Putamen (tissue), 1 donor: Measurements from ENCODE around the gene SEPTIN5.

ENCODE experiments used
- DNase-seq: peaks from one replicate; pipeline ENCODE4 v3.0.0-alpha.2; 2016; ENCODE audit warnings: low spot score

Gene SEPTIN5

DNA sequence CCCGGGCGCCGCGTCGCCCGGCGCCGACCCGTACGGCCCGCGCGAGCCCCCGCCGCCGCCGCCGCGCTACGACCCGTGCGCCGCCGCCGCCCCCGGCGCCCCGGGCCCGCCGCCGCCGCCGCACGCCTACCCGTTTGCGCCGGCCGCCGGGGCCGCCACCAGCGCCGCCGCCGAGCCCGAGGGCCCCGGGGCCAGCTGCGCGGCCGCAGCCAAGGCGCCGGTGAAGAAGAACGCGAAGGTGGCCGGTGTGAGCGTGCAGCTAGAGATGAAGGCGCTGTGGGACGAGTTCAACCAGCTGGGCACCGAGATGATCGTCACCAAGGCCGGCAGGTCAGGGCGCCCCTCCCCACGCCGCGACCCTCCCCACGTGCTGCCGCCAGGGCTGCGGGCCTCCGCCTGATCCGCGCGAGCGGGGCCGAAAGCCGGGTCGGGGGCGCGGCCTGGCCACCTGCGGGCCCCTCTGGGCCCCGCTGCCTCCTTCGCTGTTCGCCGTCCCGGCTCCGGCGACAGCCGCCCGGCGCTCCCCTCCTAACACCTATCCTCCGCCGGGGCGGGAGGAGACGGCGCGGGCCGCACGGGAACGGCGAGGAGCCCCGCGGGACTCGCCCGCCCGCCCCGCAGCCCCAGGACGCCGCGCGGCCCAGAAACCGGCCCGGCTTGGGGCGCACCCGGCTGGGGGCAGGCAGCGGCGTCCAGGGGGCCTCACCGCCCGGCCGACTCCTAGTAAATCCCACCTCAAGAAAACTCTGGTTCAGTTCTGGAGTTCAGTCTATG lies 46.8 kb downstream of the SEPTIN5 start:
- DNase-seq, result no peak

DNA sequence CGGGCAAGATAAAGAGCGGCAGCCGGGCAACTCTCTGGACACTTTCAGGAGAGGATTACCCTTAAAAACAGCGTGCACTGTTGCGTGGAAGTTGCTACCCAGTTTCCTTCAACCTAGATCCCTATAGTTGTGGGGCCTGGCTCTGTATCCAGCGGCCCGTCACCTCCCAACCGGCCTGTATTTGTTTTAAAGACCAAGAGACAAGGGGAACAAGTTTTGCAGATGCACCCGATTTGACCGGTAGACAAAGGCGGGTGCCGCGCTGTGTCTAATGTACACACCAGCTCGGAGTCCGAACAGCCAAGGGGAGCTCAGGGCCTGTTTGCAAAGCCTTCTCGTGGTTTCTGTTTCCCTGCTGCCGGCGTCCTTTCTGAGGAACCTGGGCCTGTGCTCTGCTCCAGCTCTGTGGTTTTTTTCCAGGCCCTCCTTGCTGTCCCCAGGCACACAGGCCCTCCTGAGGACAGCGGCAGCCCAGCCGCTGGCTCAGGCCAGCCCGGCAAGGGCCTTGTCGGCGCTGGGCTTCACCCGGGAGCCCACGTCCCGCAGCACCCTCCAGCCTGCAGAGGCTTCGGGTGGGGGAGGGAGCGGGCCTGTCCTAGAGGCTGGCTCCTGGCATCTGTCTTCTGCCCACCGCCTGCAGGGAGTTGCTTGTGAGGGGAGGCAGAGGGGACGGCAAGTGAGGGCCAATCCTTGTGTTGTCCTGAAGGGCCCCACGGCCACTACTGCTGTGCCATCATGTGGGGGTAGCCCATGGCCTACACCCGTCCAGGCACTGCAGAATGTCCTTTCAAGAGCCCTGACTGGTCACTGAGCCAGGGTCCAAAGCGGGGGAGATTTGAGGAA lies 47.6 kb downstream of the SEPTIN5 start:
- no peak for DNase-seq

DNA sequence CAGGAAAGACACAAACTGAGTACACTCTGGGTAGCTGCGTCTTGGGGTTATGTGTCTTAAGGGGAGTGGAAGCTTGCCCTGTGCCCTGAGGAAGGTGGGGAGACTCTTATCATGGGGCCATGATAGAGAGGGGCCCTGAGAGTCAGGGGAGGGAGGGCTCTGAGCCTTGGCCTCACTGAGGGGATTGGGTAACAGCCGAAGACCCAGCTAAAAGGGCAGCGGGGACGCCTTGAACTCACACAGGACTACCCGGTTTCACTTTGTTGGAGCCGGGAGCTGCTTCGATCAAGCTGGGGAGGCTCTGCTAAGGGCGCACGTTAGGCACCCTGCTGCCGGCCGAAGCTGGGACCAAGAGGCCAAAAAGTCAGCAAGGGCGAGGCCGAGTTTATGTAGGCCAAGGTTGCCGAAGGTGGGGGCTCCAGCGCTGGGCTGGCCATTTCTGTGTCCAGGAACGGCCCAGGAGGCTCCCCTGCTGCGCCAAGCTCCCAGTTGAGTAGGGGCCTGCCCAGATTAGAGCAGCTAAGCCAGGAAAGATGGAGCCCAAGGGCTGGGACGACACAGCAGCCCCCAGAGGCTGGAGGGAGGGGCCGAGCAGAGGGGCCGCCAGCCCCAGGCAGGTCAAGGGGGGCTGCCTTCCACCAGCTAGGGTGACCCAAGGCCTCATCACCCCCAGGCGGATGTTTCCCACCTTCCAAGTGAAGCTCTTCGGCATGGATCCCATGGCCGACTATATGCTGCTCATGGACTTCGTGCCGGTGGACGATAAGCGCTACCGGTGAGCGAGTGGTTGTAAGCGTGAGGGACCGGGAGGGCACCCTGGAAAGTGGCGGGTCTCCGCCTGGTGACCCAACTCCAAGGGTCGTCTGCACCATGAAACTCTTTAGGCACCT lies 48.5 kb downstream of the SEPTIN5 start:
- DNase-seq, result no peak

DNA sequence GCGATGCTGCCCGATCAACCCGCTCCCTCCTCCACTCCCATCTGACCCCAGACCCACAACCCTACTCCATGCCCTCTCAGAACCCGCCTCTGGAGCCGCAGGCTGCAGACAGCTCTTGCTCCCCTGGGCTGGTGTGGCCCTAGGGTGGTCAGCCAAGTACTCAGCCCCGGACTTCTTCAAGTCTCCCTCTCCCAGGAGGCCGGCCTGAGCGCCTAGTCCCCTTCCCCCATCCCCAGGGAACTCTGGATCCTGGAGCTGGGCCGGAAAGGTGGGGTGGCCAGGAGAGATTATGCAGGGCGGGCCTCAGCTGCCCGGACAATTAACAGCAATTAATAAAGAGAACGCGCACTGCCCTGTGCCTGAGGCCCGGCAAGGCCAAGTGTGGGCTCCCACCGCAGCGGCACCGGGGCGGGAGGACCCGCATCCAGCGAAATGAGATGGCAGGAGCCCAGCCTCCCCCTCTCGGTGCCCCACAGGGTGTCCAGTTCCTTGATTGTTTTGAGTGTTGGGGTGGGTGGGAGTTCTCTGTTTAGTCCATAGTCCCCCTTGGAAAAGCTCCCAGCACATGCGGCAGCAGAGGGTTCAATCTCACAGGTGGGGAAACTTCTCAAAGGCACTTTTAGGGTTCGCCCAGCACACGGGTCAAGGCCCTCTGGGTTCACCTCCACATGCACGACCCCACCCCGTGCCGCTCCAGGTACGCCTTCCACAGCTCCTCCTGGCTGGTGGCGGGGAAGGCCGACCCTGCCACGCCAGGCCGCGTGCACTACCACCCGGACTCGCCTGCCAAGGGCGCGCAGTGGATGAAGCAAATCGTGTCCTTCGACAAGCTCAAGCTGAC lies 49.4 kb downstream of the SEPTIN5 start:
- DNase-seq, result no peak

DNA sequence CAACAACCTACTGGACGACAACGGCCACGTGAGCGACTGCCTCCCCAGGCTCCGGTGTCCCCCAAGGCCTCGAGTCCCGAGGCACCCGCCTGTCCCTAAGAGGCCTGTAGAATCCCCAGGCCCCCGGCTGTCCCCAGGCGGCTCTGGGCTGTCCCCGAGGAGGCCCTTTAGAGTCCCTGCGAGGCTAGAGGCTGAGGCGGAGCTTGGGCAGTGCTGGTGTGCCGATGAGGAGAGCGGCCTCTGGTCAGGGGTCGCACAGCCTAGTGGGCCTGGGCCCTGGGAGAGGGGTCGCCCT lies 49.9 kb downstream of the SEPTIN5 start:
- DNase-seq, result no peak

DNA sequence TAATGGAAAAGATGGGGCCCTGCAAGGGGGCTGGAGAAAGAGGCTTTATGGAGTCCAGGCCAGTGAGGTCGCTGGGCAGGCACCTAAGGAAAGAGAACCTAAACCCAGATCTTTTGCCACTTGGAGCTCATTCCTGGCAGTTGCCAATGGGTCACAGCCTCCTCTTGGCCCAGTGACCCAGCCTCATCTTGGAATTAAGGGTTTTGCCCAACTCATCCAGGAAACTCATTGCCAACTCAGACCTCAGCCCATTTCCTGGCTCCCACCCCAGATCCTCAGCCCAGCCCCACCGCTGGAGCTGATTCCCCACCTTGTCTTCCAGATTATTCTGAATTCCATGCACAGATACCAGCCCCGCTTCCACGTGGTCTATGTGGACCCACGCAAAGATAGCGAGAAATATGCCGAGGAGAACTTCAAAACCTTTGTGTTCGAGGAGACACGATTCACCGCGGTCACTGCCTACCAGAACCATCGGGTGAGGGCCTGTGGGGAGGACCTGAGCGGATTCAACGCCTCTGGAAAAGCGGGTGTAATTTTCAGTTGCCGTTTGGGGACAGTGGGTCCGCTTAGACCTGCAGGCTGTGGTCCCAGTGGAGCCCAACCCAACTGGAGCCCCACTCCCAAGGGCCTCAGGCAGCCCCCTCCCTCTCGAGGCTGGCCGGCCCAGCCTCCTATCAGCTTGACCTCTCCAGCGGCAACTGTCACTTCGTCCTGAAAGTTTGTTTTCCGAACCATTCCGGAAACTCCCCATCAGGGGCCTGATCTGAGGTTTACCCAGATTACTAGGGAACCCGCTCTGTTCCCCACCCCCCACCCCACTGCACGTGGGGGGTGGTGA lies 50.6 kb downstream of the SEPTIN5 start:
- no peak for DNase-seq

DNA sequence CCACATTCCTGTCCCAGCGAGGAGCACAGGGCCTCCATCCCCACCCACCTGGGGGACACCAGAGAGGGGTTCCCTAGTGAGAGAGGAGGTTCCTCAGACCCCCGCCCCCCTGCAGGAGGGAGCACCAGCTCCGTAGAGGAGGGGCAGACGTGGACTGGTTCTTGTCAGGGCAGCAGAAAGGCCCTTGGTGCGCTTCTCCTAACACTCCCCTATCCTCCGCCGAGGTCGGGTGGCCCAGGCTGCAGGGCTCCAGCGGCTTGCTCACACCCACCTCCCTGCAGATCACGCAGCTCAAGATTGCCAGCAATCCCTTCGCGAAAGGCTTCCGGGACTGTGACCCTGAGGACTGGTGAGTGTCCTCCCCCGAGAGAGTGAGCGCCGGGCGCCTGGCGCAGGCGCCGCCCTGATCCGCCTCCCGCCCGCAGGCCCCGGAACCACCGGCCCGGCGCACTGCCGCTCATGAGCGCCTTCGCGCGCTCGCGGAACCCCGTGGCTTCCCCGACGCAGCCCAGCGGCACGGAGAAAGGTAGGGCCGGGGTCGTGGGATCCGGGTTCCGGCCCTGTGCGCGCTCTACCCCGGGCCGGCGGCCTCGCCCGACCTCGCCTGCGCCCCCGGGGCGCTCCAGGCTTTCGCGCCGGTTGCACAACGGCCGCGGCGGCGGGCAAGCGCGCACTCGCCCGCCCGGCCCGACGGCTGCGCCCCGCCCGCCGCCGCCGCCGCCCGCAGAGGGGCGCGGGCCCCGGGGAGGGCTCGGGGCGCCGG lies 51.4 kb downstream of the SEPTIN5 start:
- DNase-seq, result no peak

DNA sequence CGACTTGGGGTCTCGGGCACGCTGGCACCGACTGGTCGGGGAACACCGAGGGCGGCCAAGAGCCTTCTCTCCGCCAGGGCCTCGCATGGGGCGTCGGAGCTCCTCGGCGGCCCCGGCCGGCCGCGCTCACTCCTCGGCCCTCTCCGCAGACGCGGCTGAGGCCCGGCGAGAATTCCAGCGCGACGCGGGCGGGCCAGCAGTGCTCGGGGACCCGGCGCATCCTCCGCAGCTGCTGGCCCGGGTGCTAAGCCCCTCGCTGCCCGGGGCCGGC lies 51.9 kb downstream of the SEPTIN5 start:
- no peak for DNase-seq

DNA sequence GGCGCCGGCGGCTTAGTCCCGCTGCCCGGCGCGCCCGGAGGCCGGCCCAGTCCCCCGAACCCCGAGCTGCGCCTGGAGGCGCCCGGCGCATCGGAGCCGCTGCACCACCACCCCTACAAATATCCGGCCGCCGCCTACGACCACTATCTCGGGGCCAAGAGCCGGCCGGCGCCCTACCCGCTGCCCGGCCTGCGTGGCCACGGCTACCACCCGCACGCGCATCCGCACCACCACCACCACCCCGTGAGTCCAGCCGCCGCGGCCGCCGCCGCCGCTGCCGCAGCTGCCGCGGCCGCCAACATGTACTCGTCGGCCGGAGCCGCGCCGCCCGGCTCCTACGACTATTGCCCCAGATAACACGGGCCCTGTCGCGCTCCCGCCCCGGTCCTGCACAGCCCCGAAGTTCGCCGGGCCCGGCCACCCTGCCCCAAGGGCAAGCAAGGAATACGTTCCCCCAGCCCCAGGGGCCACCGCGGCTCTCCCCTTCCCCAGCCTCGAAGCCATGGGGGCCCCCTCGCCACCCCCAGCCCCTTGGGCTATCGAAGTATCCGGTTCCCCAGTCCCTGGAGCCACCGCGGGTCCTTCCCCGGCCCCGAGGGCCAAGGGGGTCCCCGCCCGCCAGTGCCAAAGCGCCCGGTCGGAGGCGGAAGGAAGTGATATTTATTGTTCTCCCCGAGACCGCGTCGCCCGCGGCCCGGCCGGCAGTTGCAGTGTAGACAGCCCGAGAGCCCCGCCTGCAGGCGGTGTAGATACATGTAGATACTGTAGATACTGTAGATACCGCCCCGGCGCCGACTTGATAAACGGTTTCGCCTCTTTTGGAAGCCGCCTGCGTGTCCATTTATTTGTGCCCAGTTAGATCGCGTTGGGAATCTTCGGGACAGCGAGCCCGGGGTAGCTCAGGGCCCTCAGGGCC lies 52.5 kb downstream of the SEPTIN5 start:
- no peak for DNase-seq

DNA sequence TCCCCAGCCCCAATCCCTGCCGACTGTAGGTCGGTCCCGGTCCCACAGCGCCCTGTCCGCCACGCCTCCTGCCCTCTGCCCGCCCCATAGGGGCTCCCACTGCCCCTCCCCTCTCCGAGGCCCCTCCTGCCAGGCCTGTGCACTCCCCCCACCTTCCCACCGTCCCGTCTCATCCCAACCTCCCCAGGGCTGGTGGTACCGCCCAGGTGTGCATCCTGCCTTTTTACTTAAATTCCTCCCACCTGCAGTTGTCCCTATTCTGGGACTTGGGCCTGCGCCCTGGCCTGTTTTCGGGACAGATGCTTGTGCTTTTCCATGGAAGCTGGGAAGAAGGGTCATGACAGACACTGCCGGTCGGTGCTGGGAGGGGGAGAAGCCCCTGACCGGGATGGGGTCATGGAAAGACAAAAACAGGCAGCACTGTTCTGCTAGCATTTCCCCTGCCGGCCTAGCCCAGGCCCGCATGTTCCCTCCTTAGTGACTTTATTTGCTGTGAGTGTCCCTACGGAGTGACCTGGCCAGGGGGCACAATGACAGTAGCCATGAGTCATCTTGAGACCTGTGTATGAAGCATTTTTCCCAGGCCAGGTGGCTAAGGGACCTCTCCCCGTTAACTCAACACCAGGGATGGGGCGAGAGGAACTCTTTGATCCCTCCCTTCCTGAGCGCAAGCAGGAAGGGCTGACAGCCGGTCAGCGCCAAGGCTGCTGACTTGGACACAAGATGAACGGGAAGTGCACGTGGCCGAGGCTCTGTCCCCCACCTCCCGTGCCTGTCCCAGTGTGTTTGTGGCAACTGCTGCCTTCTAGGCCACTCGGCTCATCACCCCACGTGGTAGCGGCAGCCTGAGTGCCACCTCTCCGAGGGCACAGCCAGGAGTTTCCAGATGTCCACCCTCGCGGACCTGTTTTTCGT lies 53.4 kb downstream of the SEPTIN5 start:
- no peak for DNase-seq

DNA sequence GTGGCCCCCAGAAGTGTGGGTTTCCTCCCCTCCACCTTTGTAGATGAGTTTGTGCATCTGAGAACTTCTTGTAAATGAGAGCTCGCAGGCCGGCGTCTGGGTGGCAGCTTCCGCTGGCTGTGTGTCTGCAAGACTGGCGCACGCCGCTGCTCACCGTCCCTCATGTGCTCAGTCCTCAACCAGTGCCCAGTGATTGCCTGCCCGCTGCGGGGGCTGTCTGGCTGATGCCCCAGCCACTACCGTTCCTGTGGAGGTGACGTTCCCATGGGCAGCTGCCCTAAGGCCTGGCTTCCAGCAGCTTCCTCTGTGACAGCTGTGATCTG lies 55.1 kb downstream of the SEPTIN5 start:
- DNase-seq, result no peak

DNA sequence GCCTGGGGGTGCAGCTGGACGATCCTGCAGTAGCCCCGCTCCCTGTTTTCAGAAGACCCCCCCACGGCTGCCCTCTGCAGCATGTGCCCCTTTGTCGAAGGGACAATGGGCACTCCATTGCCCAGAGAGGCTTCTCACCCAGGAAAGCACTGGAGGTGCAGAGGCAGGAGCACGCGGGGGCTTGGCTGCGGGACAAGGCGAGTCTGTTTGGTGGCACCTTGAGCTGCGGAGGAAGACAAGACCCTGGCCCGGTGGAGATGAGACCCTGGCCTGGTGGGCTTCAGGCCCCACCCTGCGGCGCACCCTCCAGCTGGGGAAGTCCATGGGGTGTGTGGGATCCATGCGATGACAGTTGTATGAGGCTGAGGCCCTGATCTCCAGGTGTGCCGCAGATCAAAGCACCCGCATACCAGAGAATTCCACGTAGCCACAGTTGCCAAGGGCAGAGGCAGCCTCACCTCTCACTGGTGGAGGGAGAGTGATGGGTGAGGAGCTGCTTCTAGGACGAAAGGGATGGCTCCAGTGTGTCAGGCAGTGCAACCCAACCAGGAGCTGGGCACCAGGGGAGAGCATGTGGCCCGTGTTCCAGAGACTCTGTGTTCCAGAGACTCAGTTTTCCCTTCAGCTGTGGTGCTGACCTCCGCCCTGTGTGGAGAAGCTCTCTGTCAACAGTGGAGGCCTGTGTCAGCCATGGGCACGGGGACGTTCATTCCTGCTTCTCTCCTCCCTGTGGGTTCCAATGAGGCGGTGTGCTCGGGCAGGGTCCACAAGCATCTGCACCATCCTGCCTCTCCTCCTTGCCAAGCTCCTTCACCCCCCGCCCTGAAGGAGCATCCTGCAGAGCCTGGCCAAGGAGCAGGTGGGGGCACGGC lies 56.3 kb downstream of the SEPTIN5 start:
- DNase-seq, result no peak

DNA sequence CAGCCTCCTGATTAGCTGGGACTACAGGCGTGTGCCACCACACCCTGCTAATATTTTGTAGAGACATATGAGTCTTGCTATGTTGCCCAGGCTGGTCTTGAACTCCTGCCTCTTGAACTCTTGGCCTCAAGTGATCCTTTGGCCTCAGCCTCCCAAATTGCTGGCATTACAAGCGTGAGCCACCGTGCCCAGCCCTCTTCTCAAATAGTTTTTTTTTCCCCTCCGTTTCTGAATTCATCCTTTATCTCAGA lies 58.0 kb downstream of the SEPTIN5 start:
- DNase-seq, result no peak
